ENCODE results near the gene RNF130.

The RNF130 gene, protein sequence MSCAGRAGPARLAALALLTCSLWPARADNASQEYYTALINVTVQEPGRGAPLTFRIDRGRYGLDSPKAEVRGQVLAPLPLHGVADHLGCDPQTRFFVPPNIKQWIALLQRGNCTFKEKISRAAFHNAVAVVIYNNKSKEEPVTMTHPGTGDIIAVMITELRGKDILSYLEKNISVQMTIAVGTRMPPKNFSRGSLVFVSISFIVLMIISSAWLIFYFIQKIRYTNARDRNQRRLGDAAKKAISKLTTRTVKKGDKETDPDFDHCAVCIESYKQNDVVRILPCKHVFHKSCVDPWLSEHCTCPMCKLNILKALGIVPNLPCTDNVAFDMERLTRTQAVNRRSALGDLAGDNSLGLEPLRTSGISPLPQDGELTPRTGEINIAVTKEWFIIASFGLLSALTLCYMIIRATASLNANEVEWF

GRCh38 chr5:180071531-180072255 is at the start of gene RNF130:
RNF130 (minus strand) TSS chr5:180071759; CDS start chr5:180071702, 57 bp downstream.
- no peaks in the 10 kb centered on the region for H4K20me1 ChIP-seq (ENCODE audit: insufficient read depth)
- H3K4me3 ChIP-seq (IDR thresholded peaks at IDR 0.05; ENCODE audit: insufficient read depth, low read depth, low read length): no peak within 1 kb of the TSS
- no peaks in the 10 kb centered on the region for H3K4me1 ChIP-seq (ENCODE audit: low read depth, poor library complexity, severe bottlenecking)
- no peaks in the 10 kb centered on the region for H3K36me3 ChIP-seq (ENCODE audit: insufficient read depth)
- peak within 1 kb of the TSS; percentile 61; the same call in 1 of the 2 replicates for H3K9ac ChIP-seq
- no peak for TF ChIP-seq CTCF (conservative IDR thresholded peaks at IDR 0.05; ENCODE audit: low read depth, low read length)
- peak within 1 kb of the TSS; percentile 59; the same call in 1 of the 2 replicates for H2AFZ ChIP-seq (ENCODE audit: low read depth)
- H3K79me2 ChIP-seq (ENCODE audit: insufficient read depth, low read depth): no peaks in the 10 kb centered on the region
- H3K27ac ChIP-seq: no peak within 1 kb of the TSS; the same call in 1 of the 2 replicates
- H3K4me2 ChIP-seq: peak within 1 kb of the TSS; percentile 29; the same call in 1 of the 2 replicates
- 0 out of 2 replicates have a peak, but pooled peaks cover 2% of the 10 kb centered on the region for H3K27me3 ChIP-seq (ENCODE audit: insufficient read depth, low read depth)

- H4K20me1 ChIP-seq (ENCODE audit: insufficient read depth): no peaks in the 10 kb centered on the region
- H3K79me2 ChIP-seq (ENCODE audit: insufficient read depth, low read depth): no peaks in the 10 kb centered on the region
- no peak overlapping the region for H3K9ac ChIP-seq
- H3K27me3 ChIP-seq (ENCODE audit: insufficient read depth, low read depth): no peaks in the 10 kb centered on the region
- H3K4me1 ChIP-seq (ENCODE audit: low read depth, poor library complexity, severe bottlenecking): no peaks in the 10 kb centered on the region
- H3K36me3 ChIP-seq (ENCODE audit: insufficient read depth): no peaks in the 10 kb centered on the region
- H3K4me3 ChIP-seq (IDR thresholded peaks at IDR 0.05; ENCODE audit: insufficient read depth, low read depth, low read length): no peak overlapping the region
- no peak overlapping the region for H3K27ac ChIP-seq
- TF ChIP-seq CTCF (conservative IDR thresholded peaks at IDR 0.05; ENCODE audit: low read depth, low read length): no peak
- H3K4me2 ChIP-seq: no peak overlapping the region
- H2AFZ ChIP-seq (ENCODE audit: low read depth): no peak overlapping the region
Measured at GRCh38 chr5:180120237-180121101, 48.9 kb upstream of the RNF130 start.

- Histone ChIP-seq H3K27me3 (ENCODE audit: insufficient read depth, low read depth) (no peaks in the 10 kb centered on the region), H3K79me2 (ENCODE audit: insufficient read depth, low read depth) (no peaks in the 10 kb centered on the region), H3K4me2 (no peak overlapping the region), H2AFZ (ENCODE audit: low read depth) (no peak overlapping the region), H3K36me3 (ENCODE audit: insufficient read depth) (no peaks in the 10 kb centered on the region), H3K27ac (no peak overlapping the region), H3K4me3 (IDR thresholded peaks at IDR 0.05; ENCODE audit: insufficient read depth, low read depth, low read length) (no peak overlapping the region), H3K9ac (no peak overlapping the region), H4K20me1 (ENCODE audit: insufficient read depth) (no peaks in the 10 kb centered on the region), H3K4me1 (ENCODE audit: low read depth, poor library complexity, severe bottlenecking) (no peaks in the 10 kb centered on the region)
- no peak for TF ChIP-seq CTCF (conservative IDR thresholded peaks at IDR 0.05; ENCODE audit: low read depth, low read length)
Measured at GRCh38 chr5:180119903-180120236, 48.3 kb upstream of the RNF130 start.

Measured in KMS-11 (cell line).